Activated naive CD8-positive, alpha-beta T cell treated with anti-CD3 and anti-CD28 coated beads, Interleukin-2, amount 50 U/mL, for 24 hours (primary cell): ENCODE measurements around the gene SLC5A12.
"Not testable (repeated sequence)": the region's sequence is repeated elsewhere in the genome, so short reads cannot be mapped to it uniquely, and the experiment has no call there.

Source experiments
- ATAC-seq: fragments of 150-1000 bp; cut with Tn5 transposase; one replicate; pipeline ENCODE4 v1.10.0; 2021
- DNase-seq: peaks from one replicate; pipeline ENCODE4 v3.0.0; 2021
- H3K27ac Mint-ChIP-seq: one replicate; pipeline ENCODE4 v1.8.0; 2021; ENCODE audit warnings: mild to moderate bottlenecking, mixed read lengths
- H3K27me3 Mint-ChIP-seq: one replicate; pipeline ENCODE4 v1.8.0; 2021; ENCODE audit warnings: mixed read lengths
- H3K36me3 Mint-ChIP-seq: one replicate; pipeline ENCODE4 v1.8.0; 2021; ENCODE audit warnings: low read depth, mixed read lengths
- H3K4me1 Mint-ChIP-seq: one replicate; pipeline ENCODE4 v1.8.0; 2021; ENCODE audit warnings: mixed read lengths
- H3K4me3 Mint-ChIP-seq: one replicate; pipeline ENCODE4 v1.8.0; 2021; ENCODE audit warnings: mild to moderate bottlenecking, moderate library complexity, mixed read lengths
- H3K9me3 Mint-ChIP-seq: one replicate; pipeline ENCODE4 v1.8.0; 2021; ENCODE audit warnings: mixed read lengths

The SLC5A12 gene

DNA sequence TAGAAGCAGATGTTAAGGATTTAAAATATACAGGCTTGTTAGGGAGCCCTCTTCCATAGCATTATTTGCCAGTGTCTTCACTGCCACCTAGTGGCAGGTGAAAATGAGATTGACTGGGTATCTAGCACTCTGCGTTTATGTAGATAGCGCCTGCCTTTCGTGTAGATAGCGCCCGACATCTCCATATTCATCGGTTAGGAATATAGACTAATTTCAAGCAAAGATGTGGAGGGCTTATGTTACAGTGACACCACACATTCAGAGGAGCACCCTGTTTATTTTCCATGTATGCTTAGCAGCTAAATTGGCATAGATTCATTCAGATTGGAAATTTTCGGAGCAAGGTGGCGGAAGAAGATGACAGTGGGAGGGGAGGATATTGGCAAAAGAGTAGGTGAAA lies 72.0 kb downstream of the SLC5A12 start:
- H3K27ac Mint-ChIP-seq: no peak overlapping the region
- ATAC-seq (peak; percentile 49), DNase-seq (peak; percentile 35)
- no peaks in the 10 kb centered on the region for H3K36me3 Mint-ChIP-seq
- H3K4me1 Mint-ChIP-seq: no peaks in the 10 kb centered on the region
- H3K27me3 Mint-ChIP-seq: no peaks in the 10 kb centered on the region
- peaks cover 4% of the 10 kb centered on the region for H3K9me3 Mint-ChIP-seq
- no peak overlapping the region for H3K4me3 Mint-ChIP-seq

DNA sequence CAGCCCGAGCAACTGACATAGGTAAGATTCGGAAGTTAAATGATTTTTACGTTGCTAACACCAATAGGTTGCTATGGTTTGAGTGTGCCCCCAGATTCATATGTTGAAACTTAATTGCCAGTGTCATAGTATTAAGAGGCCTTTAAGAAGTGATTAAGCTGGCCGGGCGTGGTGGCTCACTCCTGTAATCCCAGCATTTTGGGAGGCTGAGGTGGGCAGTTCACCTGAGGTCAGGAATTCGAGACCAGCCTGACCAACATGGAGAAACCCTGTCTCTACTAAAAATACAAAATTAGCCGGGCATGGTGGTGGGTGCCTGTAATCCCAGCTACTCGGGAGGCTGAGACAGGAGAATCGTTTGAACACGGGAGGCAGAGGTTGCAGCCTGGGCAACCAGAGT lies 78.5 kb downstream of the SLC5A12 start:
- H3K27me3 Mint-ChIP-seq, H3K4me3 Mint-ChIP-seq, H3K9me3 Mint-ChIP-seq, DNase-seq, ATAC-seq, H3K36me3 Mint-ChIP-seq, H3K4me1 Mint-ChIP-seq, H3K27ac Mint-ChIP-seq: not testable (repeated sequence)

DNA sequence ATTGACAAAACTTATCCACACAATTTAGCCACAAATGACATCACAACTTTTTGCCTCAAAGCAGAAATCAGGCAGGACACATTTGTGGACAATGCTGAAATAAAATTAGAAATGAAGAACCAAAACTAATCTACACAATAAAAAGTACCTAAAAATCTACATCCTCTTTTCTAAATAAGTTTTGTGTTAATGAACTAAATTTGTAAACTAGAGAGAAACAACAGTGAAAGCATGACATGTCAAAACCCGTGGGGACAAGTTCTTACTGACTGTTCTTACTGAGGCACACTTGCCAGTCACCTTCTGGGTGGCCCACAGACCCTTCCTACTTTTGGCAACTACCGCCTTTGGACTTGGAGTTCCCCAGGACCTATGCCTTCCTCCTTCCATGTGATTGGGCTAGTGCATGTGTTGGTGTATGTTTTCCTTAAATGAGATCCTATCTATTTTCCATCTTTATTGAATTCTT lies 89.1 kb downstream of the SLC5A12 start:
- H3K27ac Mint-ChIP-seq: no peak overlapping the region
- no peaks in the 10 kb centered on the region for H3K4me1 Mint-ChIP-seq
- ATAC-seq (no peak), DNase-seq (no peak)
- no peaks in the 10 kb centered on the region for H3K9me3 Mint-ChIP-seq
- H3K4me3 Mint-ChIP-seq: no peak overlapping the region
- no peaks in the 10 kb centered on the region for H3K27me3 Mint-ChIP-seq
- no peaks in the 10 kb centered on the region for H3K36me3 Mint-ChIP-seq

DNA sequence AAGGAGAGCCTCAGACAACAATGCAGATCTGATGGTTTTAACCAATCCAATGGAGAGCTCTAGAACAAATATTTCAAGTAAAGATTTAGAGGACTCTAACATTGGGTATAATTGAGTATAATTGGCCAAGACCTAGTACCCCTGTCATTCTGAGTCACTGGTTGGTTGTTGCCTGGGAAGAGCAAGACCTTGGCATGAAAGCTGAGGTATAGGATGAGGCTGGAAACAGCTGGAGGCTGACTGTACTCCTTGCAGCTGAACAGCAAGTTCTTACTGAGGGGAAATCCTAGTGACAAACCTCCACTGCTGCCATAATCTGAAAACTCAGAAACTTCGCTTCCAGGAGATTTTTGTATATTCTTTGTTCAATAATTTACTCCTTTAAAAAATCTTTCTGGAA lies 95.5 kb downstream of the SLC5A12 start:
- no peaks in the 10 kb centered on the region for H3K36me3 Mint-ChIP-seq
- ATAC-seq (no peak), DNase-seq (no peak)
- H3K4me1 Mint-ChIP-seq: no peaks in the 10 kb centered on the region
- H3K9me3 Mint-ChIP-seq: no peaks in the 10 kb centered on the region
- no peak overlapping the region for H3K27ac Mint-ChIP-seq
- H3K4me3 Mint-ChIP-seq: no peak overlapping the region
- H3K27me3 Mint-ChIP-seq: no peaks in the 10 kb centered on the region

DNA sequence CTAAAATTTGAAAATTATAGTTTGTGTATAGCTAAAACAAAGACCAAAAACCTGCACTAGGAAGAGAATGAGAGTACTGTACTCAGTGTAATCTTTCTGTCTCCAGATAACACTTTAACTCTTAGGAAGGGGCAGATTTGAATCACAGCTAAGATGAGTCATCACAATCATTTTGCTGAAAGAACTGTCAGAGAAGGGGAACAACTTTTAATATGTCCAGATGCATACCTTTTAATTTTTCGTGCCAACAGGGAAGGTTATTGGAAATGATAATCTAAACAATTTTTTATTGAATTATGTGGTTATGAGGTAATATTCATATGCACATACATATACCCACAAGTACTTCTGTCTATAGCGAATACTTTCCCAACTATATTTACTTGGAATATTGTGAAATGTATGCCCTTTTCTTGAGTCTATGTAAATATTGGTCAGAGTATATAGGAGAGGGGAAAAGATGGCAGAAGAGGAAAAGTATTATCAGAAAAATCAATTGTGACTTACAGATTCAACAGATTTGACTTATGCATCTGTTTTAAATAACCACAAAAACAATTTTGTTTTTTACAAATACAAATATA lies 98.7 kb downstream of the SLC5A12 start:
- DNase-seq: no peak
- Mint-ChIP-seq H3K4me3 (no peak overlapping the region), H3K27ac (no peak overlapping the region), H3K36me3 (no peaks in the 10 kb centered on the region), H3K4me1 (no peaks in the 10 kb centered on the region), H3K9me3 (no peaks in the 10 kb centered on the region), H3K27me3 (no peaks in the 10 kb centered on the region)
- no peak for ATAC-seq

DNA sequence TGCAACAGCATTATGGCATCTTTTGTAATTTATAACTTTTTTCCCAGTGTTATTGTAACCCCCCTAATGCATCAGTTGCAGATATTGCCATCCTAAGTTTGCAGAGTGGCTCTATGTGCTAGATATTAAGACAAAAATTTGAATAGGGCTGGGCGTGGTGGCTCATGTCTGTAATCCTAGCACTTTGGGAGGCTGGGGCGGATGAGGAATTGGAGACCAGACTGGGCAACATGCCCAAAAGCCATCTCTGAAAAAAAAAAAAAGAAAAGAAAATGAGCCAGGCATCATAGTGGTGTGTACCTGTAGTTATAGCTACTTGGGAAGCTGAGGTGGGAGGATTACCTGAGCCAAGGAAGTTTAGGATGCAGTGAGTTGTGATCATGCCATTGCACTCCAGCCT lies 99.7 kb downstream of the SLC5A12 start:
- Mint-ChIP-seq H3K27ac (no peak overlapping the region), H3K4me1 (no peaks in the 10 kb centered on the region)

DNA sequence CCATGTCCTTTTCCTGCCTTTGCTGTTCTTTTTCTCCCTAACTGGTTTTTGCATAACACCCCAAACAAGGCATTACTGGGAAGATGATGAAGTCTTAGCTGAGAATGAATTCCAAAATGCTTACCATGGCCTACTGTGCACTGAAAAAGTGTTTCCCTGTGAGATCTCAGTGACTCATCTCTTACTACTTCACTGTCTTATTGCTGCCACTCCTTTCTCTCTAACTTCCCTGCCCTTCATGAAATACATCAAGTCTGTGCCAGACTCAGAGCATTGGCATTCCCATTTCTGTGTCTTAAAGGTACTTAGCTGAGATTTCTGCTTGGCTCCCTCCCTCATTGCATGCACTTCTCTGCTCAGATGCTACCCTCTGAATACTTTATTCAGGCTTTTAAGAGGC lies 100.7 kb downstream of the SLC5A12 start:
- H3K27me3 Mint-ChIP-seq: no peaks in the 10 kb centered on the region
- ATAC-seq: no peak
- H3K4me1 Mint-ChIP-seq: no peaks in the 10 kb centered on the region
- no peak overlapping the region for H3K4me3 Mint-ChIP-seq
- peaks cover 3% of the 10 kb centered on the region for H3K9me3 Mint-ChIP-seq
- no peak for DNase-seq
- no peaks in the 10 kb centered on the region for H3K36me3 Mint-ChIP-seq
- H3K27ac Mint-ChIP-seq: no peak overlapping the region

More for the DNA sequence above, 99.7 kb downstream of the SLC5A12 start:
- Mint-ChIP-seq H3K36me3 (no peaks in the 10 kb centered on the region), H3K27me3 (no peaks in the 10 kb centered on the region), H3K4me3 (no peak overlapping the region), H3K9me3 (peaks cover under 1% of the 10 kb centered on the region)
- DNase-seq (no peak), ATAC-seq (no peak)

DNA sequence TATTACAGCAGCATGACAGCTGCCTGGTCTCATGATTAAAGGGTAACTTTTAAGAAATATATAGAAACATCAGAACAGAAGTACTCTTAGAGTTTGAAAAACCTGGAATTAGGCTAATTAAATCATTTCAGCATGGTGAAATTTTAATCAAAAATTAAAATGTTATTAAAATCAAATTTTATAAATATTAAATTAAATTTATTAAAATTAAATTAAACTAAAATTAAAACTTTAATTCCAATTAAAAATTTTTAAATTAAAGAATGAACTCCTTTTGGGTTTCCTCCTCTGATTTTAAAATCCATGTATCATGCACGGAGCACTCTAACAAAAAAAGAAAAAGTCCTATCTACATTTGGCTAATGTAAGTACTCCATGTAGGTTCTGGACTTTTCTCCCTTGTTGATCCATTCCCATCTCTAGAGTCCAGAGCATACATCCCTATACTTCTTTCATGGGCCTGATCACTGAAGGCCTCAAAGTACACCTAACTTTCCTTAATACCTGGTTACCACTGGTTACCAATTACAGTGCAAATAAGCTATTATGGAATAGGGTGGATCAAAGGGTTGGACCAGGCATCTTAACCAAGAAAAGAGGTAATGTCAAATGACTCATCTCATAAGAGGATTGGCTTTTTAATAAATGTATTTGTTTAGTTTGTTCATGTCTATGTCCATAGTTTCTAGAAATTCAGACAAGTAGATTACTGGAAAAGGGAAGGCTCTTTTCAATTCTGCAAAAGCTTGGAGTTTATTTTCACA lies 101.4 kb downstream of the SLC5A12 start:
- Mint-ChIP-seq H3K36me3 (no peaks in the 10 kb centered on the region), H3K4me1 (no peaks in the 10 kb centered on the region), H3K9me3 (peaks cover 3% of the 10 kb centered on the region), H3K27me3 (no peaks in the 10 kb centered on the region), H3K4me3 (no peak overlapping the region), H3K27ac (no peak overlapping the region)
- DNase-seq (no peak), ATAC-seq (no peak)

DNA sequence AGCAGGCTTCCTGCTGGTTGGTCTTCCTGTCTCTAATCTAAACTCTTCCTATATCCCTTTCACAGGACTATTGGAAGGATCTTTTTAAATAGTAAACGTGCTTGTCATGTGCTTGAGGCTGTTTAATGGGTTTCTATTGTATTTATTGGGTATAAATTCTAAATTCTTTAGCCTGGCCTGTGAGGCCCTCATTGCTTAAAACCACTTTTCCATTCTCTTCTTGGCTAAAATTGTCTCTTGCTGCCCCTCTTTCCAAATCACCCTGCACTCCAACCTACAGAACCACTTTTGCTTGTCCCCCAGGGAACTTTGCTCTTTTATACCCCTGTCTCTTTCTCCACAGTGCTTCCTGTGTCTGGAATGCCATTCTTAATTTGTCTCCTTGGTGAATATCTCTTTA lies 103.4 kb downstream of the SLC5A12 start:
- H3K4me3 Mint-ChIP-seq: no peak overlapping the region
- no peak overlapping the region for H3K27ac Mint-ChIP-seq
- no peaks in the 10 kb centered on the region for H3K27me3 Mint-ChIP-seq
- DNase-seq: no peak
- H3K36me3 Mint-ChIP-seq: no peaks in the 10 kb centered on the region
- H3K4me1 Mint-ChIP-seq: no peaks in the 10 kb centered on the region
- peaks cover 3% of the 10 kb centered on the region for H3K9me3 Mint-ChIP-seq
- ATAC-seq: no peak
